Measurements from ENCODE around the gene UGT1A1.

GRCh38 chr2:233714121-233714520 lies 45.9 kb upstream of the UGT1A1 start:
- TF ChIP-seq POLR2AphosphoS5 (IDR thresholded peaks at IDR 0.05): no peak
- no peak for TF ChIP-seq CTCF (IDR thresholded peaks at IDR 0.05)
- no peak for TF ChIP-seq EP300 (IDR thresholded peaks at IDR 0.05)

Measured in gastroesophageal sphincter (tissue), 3 donors.